ENCODE results near the gene SERTAD4. TPM values are rescaled to one million over a fixed set of nuclear protein-coding genes. Genes with fewer than 3 reads are reported as not detected.
A peak's percentile ranks its signal among the peaks of the same experiment; 100 is the strongest.

The SERTAD4 gene
- total RNA-seq, 3 donors from 2014 or later, result not detected

DNA sequence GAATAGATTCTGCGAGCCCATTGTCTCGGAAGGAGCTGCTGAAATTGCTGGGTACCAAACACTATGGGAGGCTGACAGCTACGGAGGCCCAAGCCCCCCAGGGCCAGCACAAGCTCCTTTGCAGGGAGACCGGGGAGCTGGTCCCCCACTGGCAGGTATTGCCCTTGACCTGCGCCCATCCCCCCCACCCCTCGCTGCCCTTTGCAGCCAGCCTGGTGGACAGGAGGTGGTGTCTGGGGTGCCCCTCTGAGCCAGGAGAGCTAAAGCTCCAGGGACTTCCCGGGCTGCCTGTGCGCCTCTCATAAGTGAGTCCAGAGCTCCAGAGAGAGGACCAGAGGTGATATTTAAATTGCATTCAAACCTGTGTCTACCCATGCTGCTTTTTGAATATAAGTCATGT is 5.4 kb downstream of the SERTAD4 start:
- no peak for DNase-seq
- no peaks in the 10 kb centered on the region for H3K9me3 Mint-ChIP-seq
- peaks cover 6% of the 10 kb centered on the region for H3K4me1 Mint-ChIP-seq (ENCODE audit: low read depth)
- ATAC-seq, result no peak
- H3K36me3 Mint-ChIP-seq (ENCODE audit: insufficient read depth), result no peaks in the 10 kb centered on the region
- H3K4me3 Mint-ChIP-seq, result no peak overlapping the region
- H3K27me3 Mint-ChIP-seq (ENCODE audit: low read depth), result peaks cover 61% of the 10 kb centered on the region

DNA sequence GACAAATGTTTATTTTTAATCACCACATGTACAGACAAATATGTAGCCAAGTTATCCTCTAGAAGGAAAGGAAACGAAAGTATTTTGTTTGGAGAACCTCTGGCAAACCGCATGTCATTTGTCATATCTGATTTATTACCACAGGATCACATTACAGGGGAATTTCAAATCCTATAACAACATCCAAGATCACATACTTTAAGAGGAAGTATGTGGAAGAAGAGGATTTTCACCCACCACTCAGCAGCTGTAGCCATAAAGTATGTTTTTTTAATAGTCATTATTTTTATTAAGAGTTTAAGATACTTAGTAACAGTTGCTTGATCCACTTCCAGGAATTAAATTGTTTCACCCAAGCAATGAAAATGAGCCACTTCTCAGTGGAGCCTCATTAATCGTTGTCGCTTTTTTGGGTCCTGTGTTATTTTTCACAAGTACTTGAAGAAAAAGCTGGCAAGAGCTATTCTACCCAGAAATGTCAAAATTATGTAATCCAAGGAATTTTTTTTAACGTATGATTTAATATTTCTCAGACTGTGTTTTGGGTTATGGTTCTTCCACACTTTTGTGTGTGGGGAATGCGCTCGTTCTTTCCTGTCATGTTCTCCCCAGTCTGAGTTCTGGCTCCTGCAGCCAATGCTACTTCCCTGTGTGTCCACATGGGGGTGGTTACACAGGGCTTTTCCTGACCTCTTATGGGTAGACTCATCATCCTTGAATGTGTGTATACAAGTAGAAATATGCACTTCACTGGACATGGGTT is 6.9 kb downstream of the SERTAD4 start:
- DNase-seq, result no peak
- peaks cover 68% of the 10 kb centered on the region for H3K27me3 Mint-ChIP-seq (ENCODE audit: low read depth)
- peaks cover 1% of the 10 kb centered on the region for H3K4me1 Mint-ChIP-seq (ENCODE audit: low read depth)
- no peaks in the 10 kb centered on the region for H3K36me3 Mint-ChIP-seq (ENCODE audit: insufficient read depth)
- ATAC-seq, result no peak
- no peaks in the 10 kb centered on the region for H3K9me3 Mint-ChIP-seq
- no peak overlapping the region for H3K4me3 Mint-ChIP-seq

DNA sequence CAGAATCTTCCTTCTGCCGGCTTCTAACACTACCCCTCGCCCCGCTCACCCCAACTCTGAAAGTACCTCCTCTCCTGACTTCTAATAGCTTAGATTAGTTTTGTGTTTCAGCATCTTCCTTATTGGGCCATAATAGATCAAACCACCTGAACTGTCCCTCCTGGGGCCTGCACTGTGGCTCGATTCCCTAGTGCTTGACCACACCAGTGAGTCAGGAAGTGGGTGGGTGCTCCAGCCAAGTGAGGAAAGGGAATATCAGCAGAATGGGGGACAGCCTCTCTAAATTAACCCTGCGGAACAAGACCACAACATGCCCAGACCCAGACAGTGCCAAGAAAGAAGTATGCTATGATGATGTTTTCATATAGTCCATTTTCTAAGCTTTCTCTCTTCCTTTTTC is 8.5 kb downstream of the SERTAD4 start:
- ATAC-seq (no peak), DNase-seq (no peak)
- H3K4me1 Mint-ChIP-seq (ENCODE audit: low read depth), result no peaks in the 10 kb centered on the region
- no peaks in the 10 kb centered on the region for H3K9me3 Mint-ChIP-seq
- no peaks in the 10 kb centered on the region for H3K36me3 Mint-ChIP-seq (ENCODE audit: insufficient read depth)
- peaks cover 69% of the 10 kb centered on the region for H3K27me3 Mint-ChIP-seq (ENCODE audit: low read depth)
- no peak overlapping the region for H3K4me3 Mint-ChIP-seq

DNA sequence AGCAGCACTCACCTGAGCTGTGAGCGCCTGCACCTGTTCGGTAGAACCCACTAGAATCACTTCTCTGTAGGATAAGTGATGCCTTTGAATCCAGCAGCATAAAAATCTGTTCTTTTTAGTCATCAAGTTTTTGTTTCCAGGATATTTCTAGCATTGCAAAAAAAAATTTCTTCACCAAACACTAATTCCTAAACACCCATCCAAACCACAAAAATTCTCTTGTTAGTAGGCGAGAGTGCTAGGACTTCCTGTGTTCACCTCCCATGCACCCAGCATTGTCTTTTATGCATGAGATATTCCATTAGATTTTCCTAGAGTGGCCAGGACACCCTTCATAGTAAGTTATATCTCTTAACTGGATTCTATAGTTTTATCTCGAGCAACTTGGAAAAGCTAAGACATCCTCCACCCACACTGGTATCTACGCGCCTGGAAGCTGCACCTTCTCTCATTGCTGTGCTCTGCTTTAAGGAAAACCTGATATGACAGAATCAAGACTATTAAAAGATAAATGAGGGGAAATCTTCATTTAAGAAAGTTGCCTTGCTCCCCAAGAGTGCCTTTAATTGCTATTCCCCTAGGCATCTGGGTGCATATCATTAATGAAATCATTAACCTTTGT is 12.3 kb downstream of the SERTAD4 start:
- Mint-ChIP-seq H3K9me3 (no peaks in the 10 kb centered on the region), H3K4me1 (ENCODE audit: low read depth) (no peaks in the 10 kb centered on the region), H3K27me3 (ENCODE audit: low read depth) (peaks cover 76% of the 10 kb centered on the region), H3K4me3 (no peak overlapping the region), H3K36me3 (ENCODE audit: insufficient read depth) (no peaks in the 10 kb centered on the region)
- no peak for DNase-seq
- no peak for ATAC-seq

DNA sequence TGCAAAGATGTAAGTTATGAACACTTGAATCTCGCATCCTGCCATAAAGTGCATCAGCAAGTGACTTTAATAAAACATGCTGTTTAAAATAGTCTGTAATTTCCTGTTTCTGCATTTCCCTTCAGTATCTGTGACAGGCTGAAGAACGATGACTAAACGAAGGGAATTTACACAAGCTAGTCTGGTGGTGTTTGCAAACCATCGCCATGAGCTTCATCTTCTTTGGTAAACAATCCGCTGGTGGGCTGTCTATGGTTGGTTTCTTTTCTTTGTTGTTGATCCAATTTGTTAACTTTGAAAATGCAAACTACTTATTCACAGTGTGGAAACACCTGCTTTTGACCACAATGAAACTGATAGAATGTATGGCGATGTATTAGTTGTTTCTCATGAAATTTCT is 13.9 kb downstream of the SERTAD4 start:
- ATAC-seq, result peak; percentile 72
- no peaks in the 10 kb centered on the region for H3K9me3 Mint-ChIP-seq
- H3K36me3 Mint-ChIP-seq (ENCODE audit: insufficient read depth), result no peaks in the 10 kb centered on the region
- H3K4me1 Mint-ChIP-seq (ENCODE audit: low read depth), result peaks cover 9% of the 10 kb centered on the region
- no peak overlapping the region for H3K4me3 Mint-ChIP-seq
- DNase-seq, result no peak
- H3K27me3 Mint-ChIP-seq (ENCODE audit: low read depth), result peaks cover 75% of the 10 kb centered on the region

DNA sequence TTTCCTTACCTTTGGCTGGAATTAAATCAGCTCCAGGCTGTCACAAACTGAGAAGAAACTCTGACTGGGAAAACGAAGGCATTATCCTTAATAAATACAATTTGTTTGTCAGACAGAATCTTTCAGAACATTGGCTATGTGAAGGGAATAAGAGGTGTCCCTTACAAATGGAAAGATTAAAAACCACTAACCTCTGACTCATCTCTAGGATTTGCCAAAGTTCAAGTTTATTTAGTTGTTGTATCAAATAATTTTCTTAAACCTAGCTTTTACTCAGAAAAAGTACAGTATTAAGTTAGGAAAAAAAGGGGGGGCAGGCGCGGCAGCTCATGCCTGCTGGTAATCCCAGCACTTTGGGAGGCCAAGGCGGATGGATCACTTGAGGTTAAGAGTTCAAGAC is 15.7 kb downstream of the SERTAD4 start:
- H3K9me3 Mint-ChIP-seq, result no peaks in the 10 kb centered on the region
- H3K4me3 Mint-ChIP-seq, result no peak overlapping the region
- H3K36me3 Mint-ChIP-seq (ENCODE audit: insufficient read depth), result no peaks in the 10 kb centered on the region
- H3K27me3 Mint-ChIP-seq (ENCODE audit: low read depth), result peaks cover 72% of the 10 kb centered on the region
- DNase-seq (no peak), ATAC-seq (no peak)
- peaks cover 15% of the 10 kb centered on the region for H3K4me1 Mint-ChIP-seq (ENCODE audit: low read depth)

DNA sequence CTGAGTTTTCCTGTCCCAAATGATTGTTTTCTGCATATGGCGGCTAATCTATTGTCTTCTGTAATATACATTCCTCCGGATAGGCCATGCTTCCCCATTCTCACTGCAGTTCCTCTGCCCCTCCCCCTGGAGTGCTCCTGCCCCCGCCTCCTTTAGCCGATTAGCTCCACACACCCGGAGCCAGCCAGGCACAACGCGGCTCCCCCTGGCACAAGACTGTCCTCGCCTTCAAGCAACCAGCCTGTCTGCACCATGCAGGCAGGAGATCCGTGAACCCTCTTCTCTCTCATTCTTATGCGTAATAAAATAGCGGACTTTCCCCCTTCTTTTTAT is 18.0 kb downstream of the SERTAD4 start:
- Mint-ChIP-seq H3K36me3 (ENCODE audit: insufficient read depth) (no peaks in the 10 kb centered on the region), H3K27me3 (ENCODE audit: low read depth) (peaks cover 76% of the 10 kb centered on the region), H3K4me1 (ENCODE audit: low read depth) (peaks cover 15% of the 10 kb centered on the region), H3K4me3 (peak overlapping the region; percentile 64), H3K9me3 (no peaks in the 10 kb centered on the region)
- ATAC-seq (peak in 1 of 2 donors; percentile 24), DNase-seq (no peak)

DNA sequence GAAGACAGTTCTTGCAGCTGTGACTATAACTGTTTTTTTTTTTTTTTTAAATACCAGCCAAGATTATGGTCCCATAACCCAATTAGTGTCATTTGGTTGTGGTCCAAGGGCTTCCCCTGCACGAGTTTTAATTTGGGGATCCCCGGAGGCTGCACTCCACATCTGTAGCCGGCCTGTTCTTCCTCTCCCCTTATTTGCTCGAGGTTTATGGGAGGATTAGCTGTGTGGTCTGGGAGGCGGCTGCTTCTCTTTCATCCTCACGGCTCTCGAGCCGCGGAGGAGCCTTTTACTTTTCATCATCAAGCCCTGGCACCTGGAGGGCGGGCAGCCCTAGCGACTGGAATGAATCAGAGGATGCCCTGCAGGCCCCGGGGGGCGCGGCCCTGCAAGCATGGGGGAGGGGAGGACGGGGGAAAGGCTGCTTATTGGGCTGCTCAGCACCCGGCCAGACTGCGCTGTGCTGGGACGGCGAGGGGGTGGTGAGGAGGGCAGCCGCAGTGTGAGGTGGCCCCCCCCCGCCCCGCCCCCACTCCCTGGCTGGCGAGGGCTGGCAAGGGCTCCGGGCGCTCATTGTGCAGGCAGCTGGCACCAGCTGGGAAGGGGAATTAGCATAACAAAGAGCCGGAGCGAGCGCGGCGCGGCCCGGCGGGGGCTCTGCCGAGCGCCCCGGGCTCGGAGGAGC is 18.5 kb downstream of the SERTAD4 start:
- H3K4me1 Mint-ChIP-seq (ENCODE audit: low read depth), result peaks cover 15% of the 10 kb centered on the region
- DNase-seq (no peak), ATAC-seq (peak; percentile 29 to 31)
- peak overlapping the region; percentile 64 for H3K4me3 Mint-ChIP-seq
- H3K9me3 Mint-ChIP-seq, result no peaks in the 10 kb centered on the region
- H3K36me3 Mint-ChIP-seq (ENCODE audit: insufficient read depth), result no peaks in the 10 kb centered on the region
- peaks cover 76% of the 10 kb centered on the region for H3K27me3 Mint-ChIP-seq (ENCODE audit: low read depth)

DNA sequence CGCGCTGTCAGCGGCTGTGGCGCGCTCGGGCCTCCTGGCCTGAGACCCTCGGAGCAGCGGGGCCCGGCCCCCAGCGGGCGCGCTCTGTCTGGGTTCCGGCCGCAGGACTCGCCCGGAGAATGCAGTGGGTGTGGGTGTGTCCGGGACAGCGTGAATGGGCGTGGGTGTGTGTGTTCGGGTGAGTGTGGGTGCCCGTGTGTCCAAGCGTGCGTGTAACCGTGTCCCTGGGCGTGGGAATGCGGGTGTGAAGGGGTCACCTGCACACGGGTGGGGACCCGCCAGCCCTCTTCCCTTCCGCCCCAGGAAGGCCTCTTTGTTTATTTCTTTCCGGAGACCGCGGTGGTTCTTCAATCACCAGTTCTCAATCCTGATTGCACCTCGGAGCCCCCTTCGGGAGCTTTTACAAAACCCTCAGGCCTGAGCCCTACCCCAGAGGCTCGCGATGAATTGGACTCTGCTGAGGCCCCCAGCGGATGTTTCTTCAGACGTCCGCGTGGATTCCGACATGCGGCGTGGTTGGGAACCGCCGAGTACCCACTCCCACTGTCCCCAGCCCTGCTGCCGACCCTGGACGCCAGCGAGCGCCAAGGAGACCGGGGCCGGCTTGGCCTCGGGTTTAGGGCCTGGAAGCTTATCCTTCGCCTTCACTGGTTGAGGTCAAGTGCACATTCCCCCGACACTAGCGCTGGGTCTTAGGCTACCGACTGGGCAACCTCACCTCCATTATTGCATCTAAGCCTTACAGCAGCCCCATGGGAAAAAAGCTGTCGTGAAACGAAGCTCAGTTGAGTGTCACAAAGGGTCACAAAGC is 19.3 kb downstream of the SERTAD4 start:
- ATAC-seq (peak in 1 of 2 donors; percentile 12), DNase-seq (no peak)
- Mint-ChIP-seq H3K36me3 (ENCODE audit: insufficient read depth) (no peaks in the 10 kb centered on the region), H3K4me1 (ENCODE audit: low read depth) (peaks cover 15% of the 10 kb centered on the region), H3K4me3 (peak overlapping the region; percentile 70), H3K9me3 (no peaks in the 10 kb centered on the region), H3K27me3 (ENCODE audit: low read depth) (peaks cover 72% of the 10 kb centered on the region)

DNA sequence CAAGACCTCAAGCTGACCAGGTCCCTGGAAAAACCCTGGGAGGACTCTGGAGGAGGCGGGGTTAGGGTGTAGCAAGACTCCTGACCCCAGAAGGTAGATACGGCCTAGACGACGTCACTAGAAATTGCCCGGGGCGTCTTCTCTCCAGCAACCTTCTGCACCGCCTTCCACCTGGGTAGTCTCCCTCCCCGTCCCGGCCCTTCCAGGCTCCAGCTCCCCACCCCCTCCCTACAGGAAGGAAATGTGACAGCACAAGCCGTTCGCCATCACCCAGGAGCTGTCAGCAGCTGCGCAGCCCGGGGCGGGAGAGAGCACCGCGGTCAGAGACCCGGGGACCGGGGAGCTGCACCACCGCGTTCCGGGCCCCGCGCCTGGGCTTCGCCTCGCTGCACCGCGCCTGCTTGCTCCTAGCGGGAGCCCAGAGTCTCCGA is 20.0 kb downstream of the SERTAD4 start:
- ATAC-seq (peak in 1 of 2 donors; percentile 28), DNase-seq (no peak)
- no peaks in the 10 kb centered on the region for H3K36me3 Mint-ChIP-seq (ENCODE audit: insufficient read depth)
- peaks cover 15% of the 10 kb centered on the region for H3K4me1 Mint-ChIP-seq (ENCODE audit: low read depth)
- H3K9me3 Mint-ChIP-seq, result no peaks in the 10 kb centered on the region
- no peak overlapping the region for H3K4me3 Mint-ChIP-seq
- H3K27me3 Mint-ChIP-seq (ENCODE audit: low read depth), result peaks cover 65% of the 10 kb centered on the region

DNA sequence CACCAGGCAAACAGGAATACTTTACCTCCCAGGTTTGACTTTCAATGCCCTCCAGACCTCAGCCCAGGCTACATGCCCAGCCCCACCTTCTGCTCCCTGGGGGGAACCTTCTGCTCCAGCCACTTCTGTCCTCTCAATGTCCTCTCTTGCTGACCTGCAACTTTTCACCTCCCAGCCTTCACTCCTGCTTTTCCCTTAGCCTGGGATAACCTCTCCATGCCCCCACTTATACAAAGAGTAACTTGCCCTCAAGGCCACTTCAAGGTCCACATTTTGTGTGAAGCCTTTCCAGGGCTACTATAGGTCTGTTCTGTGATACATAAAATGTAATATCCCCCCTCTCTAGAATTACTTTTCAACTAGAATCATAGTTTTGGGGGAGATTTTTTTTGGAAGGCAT is 21.7 kb downstream of the SERTAD4 start:
- DNase-seq (no peak), ATAC-seq (no peak)
- no peak overlapping the region for H3K4me3 Mint-ChIP-seq
- H3K4me1 Mint-ChIP-seq (ENCODE audit: low read depth), result peaks cover 15% of the 10 kb centered on the region
- H3K9me3 Mint-ChIP-seq, result no peaks in the 10 kb centered on the region
- no peaks in the 10 kb centered on the region for H3K36me3 Mint-ChIP-seq (ENCODE audit: insufficient read depth)
- peaks cover 58% of the 10 kb centered on the region for H3K27me3 Mint-ChIP-seq (ENCODE audit: low read depth)

DNA sequence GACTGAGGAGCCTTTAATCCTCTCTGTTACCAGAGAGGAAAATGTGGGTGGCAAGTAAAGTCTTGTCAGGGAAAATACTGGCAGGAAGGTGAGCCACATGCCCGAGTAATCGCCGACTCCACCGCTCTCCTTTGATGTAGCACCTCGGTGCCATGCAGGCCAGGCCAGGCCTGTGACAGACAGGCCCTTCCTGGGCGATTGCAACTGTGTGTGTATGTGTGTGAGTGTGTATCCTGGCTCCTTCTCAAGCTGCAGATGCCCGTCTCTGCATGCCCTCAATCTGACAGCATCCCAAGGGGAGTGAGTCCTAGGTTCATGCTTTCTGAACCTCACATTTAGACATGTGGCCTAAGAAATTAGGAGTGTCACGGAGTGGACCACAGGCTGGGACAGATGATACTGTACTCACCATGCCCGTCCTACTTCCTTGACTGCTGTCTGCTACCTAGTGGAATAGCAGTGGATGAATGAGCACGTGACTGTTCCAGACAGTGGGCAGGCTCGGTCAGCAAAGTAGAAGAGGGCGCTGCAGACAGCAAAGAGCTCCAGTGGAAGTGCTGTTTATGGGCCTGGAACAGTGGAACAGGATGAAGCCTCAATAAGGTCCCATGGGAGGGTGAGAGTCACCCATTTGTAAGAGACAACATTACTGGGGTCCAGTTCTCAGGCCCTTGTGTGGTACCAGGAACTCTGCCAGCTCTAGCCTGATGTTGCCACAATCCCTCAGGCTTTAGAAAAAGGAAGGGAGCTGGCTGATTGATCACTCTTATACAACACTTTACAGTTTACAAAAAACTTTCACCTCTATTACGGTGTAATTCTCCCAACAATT is 25.3 kb downstream of the SERTAD4 start:
- H3K9me3 Mint-ChIP-seq, result no peaks in the 10 kb centered on the region
- H3K36me3 Mint-ChIP-seq (ENCODE audit: insufficient read depth), result no peaks in the 10 kb centered on the region
- no peak overlapping the region for H3K4me3 Mint-ChIP-seq
- ATAC-seq, result no peak
- no peak for DNase-seq
- H3K27me3 Mint-ChIP-seq (ENCODE audit: low read depth), result peaks cover 41% of the 10 kb centered on the region
- no peaks in the 10 kb centered on the region for H3K4me1 Mint-ChIP-seq (ENCODE audit: low read depth)

DNA sequence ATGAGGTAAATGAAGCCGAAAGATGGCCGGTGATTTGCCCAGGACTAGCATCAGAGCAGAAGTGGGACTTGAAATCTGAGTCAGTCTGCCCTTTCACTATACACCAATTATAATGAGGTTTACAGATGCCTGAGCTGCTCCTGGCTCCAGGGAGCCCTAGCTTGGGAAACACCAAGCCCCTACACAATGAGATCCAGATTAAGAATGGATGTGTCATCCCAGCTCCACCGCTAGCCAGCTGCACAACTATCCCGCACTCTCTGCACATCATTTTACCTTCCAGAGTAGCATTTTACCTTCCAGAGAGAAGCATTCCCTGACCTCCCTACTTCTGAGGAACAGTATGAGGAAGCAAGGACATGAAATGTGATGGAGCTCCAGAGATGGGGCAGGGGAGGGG is 27.0 kb downstream of the SERTAD4 start:
- H3K4me3 Mint-ChIP-seq, result no peak overlapping the region
- DNase-seq, result no peak
- no peaks in the 10 kb centered on the region for H3K4me1 Mint-ChIP-seq (ENCODE audit: low read depth)
- no peaks in the 10 kb centered on the region for H3K36me3 Mint-ChIP-seq (ENCODE audit: insufficient read depth)
- H3K9me3 Mint-ChIP-seq, result no peaks in the 10 kb centered on the region
- no peak for ATAC-seq
- peaks cover 25% of the 10 kb centered on the region for H3K27me3 Mint-ChIP-seq (ENCODE audit: low read depth)
